HG03175 (cell line): ENCODE measurements around the gene SDK2.

Source experiments
- ATAC-seq: cut with Tn5 transposase; IDR thresholded peaks from one replicate; pipeline ENCODE4 v1.9.1; 2021; ENCODE audit warnings: mild to moderate bottlenecking, moderate library complexity; ENCODE audit not compliant: unreplicated experiment

The SDK2 gene

GRCh38 chr17:73591296-73592078 lies 52.8 kb downstream of the SDK2 start:
- peak; percentile 81 for ATAC-seq

- no peak for ATAC-seq
Measured at GRCh38 chr17:73589363-73589980, 54.8 kb downstream of the SDK2 start.

GRCh38 chr17:73588891-73589290 lies 55.4 kb downstream of the SDK2 start:
- no peak for ATAC-seq

GRCh38 chr17:73588301-73588846 lies 55.9 kb downstream of the SDK2 start:
- ATAC-seq: no peak

- no peak for ATAC-seq
Measured at GRCh38 chr17:73586921-73587602, 57.2 kb downstream of the SDK2 start.

GRCh38 chr17:73586275-73586832 lies 57.9 kb downstream of the SDK2 start:
- no peak for ATAC-seq

GRCh38 chr17:73585583-73585982 lies 58.7 kb downstream of the SDK2 start:
- ATAC-seq: no peak

GRCh38 chr17:73584987-73585386 lies 59.3 kb downstream of the SDK2 start:
- no peak for ATAC-seq

- no peak for ATAC-seq
Measured at GRCh38 chr17:73584049-73584448, 60.2 kb downstream of the SDK2 start.

- ATAC-seq: no peak
Measured at GRCh38 chr17:73582821-73583220, 61.4 kb downstream of the SDK2 start.

- no peak for ATAC-seq
Measured at GRCh38 chr17:73582359-73582758, 61.9 kb downstream of the SDK2 start.

GRCh38 chr17:73581379-73581778 lies 62.9 kb downstream of the SDK2 start:
- no peak for ATAC-seq

GRCh38 chr17:73580073-73580710 lies 64.1 kb downstream of the SDK2 start:
- ATAC-seq: no peak

GRCh38 chr17:73576556-73577098 lies 67.6 kb downstream of the SDK2 start:
- no peak for ATAC-seq

- no peak for ATAC-seq
Measured at GRCh38 chr17:73575470-73576221, 68.6 kb downstream of the SDK2 start.

- no peak for ATAC-seq
Measured at GRCh38 chr17:73571511-73572130, 72.6 kb downstream of the SDK2 start.

GRCh38 chr17:73569762-73570319 lies 74.4 kb downstream of the SDK2 start:
- ATAC-seq: no peak

GRCh38 chr17:73568934-73569333 lies 75.3 kb downstream of the SDK2 start:
- ATAC-seq: no peak
